ENCODE results near the gene ANP32B. TPM values are rescaled to one million over a fixed set of nuclear protein-coding genes. Genes with fewer than 3 reads are reported as not detected.

Gene ANP32B
- total RNA-seq, 2 experiments from 2014 or later: 178 to 192 TPM

DNA sequence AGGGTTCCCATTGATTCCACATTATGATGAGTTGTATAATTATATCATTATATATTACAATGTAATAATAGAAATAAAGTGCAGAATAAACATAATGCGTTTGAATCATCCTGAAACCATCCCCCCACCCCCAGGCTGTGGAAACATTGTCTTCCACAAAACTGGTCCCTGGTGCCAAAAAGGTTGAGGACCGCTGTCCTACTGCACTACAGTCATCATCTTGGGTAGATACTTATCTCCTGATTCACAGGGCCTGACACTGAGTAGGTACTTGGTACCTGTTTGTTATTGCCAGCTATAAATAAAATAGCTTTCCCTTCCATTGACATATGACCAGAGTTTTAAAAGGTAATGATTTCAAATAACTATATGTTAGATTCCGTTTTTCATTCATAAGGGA is 25.6 kb downstream of the ANP32B start:
- ATAC-seq (ENCODE audit: poor library complexity) (no peak), DNase-seq (no peak)
- peaks cover 52% of the 10 kb centered on the region for H3K4me1 Mint-ChIP-seq (ENCODE audit: low read depth)
- Histone ChIP-seq H3K27me3 (ENCODE audit: control insufficient read depth in 1 of 2, insufficient read depth in 2 of 2, low read length in 2 of 2) (no peaks in the 10 kb centered on the region), H3K4me3 (ENCODE audit: low read length) (no peak overlapping the region), H3K9me3 (ENCODE audit: control insufficient read depth in 1 of 2, insufficient read depth in 1 of 2, low read length in 2 of 2) (no peaks in the 10 kb centered on the region), H3K4me1 (ENCODE audit: insufficient read depth, low read length) (no peaks in the 10 kb centered on the region), H3K36me3 (ENCODE audit: insufficient read depth, low read length) (peaks cover 96% of the 10 kb centered on the region), H3K27ac (ENCODE audit: low read depth in 1 of 2, low read length in 2 of 2) (no peak overlapping the region)
- CTCF ChIA-PET: no interaction called here
- H3K36me3 Mint-ChIP-seq (ENCODE audit: low read depth): peaks cover 96% of the 10 kb centered on the region
- intact Hi-C loops (cut with DNase I, micrococcal nuclease): no loop called here
- H3K4me3 Mint-ChIP-seq: no peak overlapping the region
- H3K9me3 Mint-ChIP-seq: no peaks in the 10 kb centered on the region
- POLR2A ChIA-PET: interaction anchor here (0.7 kb wide), 1 partner anchor 83 kb away, joined by 3 read pairs; no protein-coding TSS in a partner anchor
- no peaks in the 10 kb centered on the region for H3K27me3 Mint-ChIP-seq
- TF ChIP-seq, protein P1, sequence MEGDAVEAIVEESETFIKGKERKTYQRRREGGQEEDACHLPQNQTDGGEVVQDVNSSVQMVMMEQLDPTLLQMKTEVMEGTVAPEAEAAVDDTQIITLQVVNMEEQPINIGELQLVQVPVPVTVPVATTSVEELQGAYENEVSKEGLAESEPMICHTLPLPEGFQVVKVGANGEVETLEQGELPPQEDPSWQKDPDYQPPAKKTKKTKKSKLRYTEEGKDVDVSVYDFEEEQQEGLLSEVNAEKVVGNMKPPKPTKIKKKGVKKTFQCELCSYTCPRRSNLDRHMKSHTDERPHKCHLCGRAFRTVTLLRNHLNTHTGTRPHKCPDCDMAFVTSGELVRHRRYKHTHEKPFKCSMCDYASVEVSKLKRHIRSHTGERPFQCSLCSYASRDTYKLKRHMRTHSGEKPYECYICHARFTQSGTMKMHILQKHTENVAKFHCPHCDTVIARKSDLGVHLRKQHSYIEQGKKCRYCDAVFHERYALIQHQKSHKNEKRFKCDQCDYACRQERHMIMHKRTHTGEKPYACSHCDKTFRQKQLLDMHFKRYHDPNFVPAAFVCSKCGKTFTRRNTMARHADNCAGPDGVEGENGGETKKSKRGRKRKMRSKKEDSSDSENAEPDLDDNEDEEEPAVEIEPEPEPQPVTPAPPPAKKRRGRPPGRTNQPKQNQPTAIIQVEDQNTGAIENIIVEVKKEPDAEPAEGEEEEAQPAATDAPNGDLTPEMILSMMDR (IDR thresholded peaks at IDR 0.05): no peak
- no peak overlapping the region for H3K27ac Mint-ChIP-seq

DNA sequence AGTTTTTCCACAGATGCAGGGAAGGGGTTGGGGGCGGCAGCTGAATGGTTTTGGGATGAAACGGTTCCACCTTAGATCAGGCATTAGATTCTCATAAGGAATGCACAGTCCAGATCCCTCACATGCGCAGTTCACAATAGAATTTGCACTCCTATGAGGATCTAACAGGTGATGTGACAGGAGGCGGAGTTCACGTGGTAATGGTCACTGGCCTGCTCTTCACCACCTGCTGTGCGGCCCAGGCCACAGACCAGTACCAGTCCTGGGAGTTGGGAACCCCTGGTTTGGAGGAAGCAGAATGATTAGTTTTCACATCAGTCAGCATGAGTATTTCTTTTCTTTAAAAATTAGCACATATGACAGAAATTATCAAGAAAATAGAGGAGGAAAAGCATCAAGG is 26.3 kb downstream of the ANP32B start:
- H3K4me3 Mint-ChIP-seq: no peak overlapping the region
- H3K27ac Mint-ChIP-seq: no peak overlapping the region
- H3K9me3 ChIP-seq (ENCODE audit: control insufficient read depth in 1 of 2, insufficient read depth in 1 of 2, low read length in 2 of 2): no peaks in the 10 kb centered on the region
- H3K9me3 Mint-ChIP-seq: no peaks in the 10 kb centered on the region
- no peak for ATAC-seq (ENCODE audit: poor library complexity)
- intact Hi-C loops (cut with DNase I, micrococcal nuclease): no loop called here
- ChIA-PET POLR2A (no interaction called here), CTCF (no interaction called here)
- H3K36me3 Mint-ChIP-seq (ENCODE audit: low read depth): peaks cover 94% of the 10 kb centered on the region
- TF ChIP-seq, protein P1 (IDR thresholded peaks at IDR 0.05): no peak
- no peak overlapping the region for H3K27ac ChIP-seq (ENCODE audit: low read depth in 1 of 2, low read length in 2 of 2)
- no peak overlapping the region for H3K4me3 ChIP-seq (ENCODE audit: low read length)
- DNase-seq: no peak
- H3K27me3 ChIP-seq (ENCODE audit: control insufficient read depth in 1 of 2, insufficient read depth in 2 of 2, low read length in 2 of 2): no peaks in the 10 kb centered on the region
- H3K4me1 Mint-ChIP-seq (ENCODE audit: low read depth): peaks cover 47% of the 10 kb centered on the region
- peaks cover 98% of the 10 kb centered on the region for H3K36me3 ChIP-seq (ENCODE audit: insufficient read depth, low read length)
- no peaks in the 10 kb centered on the region for H3K27me3 Mint-ChIP-seq
- no peaks in the 10 kb centered on the region for H3K4me1 ChIP-seq (ENCODE audit: insufficient read depth, low read length)

DNA sequence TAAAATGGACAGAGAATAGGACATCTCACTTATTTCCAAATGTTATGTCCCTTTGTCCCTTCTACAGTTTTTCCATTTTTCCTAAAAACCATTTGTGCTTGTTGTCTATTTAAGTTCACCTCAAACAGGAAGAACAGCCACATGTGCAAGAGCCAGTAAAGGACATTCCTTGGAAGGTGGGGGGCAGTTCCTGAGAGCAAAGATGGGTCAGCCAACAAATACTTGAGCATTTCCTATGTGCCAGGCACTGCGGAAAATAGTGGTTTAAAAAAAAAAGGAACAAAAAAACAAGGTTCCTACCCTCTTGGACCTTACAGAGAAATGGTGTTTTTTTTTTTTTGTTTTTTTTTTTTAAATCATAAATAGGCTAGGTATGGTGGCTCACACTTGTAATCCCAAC is 26.8 kb downstream of the ANP32B start:
- ChIA-PET POLR2A (no interaction called here), CTCF (no interaction called here)
- Mint-ChIP-seq H3K4me1 (ENCODE audit: low read depth) (peaks cover 44% of the 10 kb centered on the region), H3K27me3 (no peaks in the 10 kb centered on the region), H3K36me3 (ENCODE audit: low read depth) (peaks cover 94% of the 10 kb centered on the region), H3K9me3 (no peaks in the 10 kb centered on the region), H3K27ac (no peak overlapping the region), H3K4me3 (no peak overlapping the region)
- TF ChIP-seq, protein P1 (IDR thresholded peaks at IDR 0.05): no peak
- DNase-seq (no peak), ATAC-seq (ENCODE audit: poor library complexity) (no peak)
- intact Hi-C loops (cut with DNase I, micrococcal nuclease): no loop called here
- Histone ChIP-seq H3K27ac (ENCODE audit: low read depth in 1 of 2, low read length in 2 of 2) (no peak overlapping the region), H3K9me3 (ENCODE audit: control insufficient read depth in 1 of 2, insufficient read depth in 1 of 2, low read length in 2 of 2) (no peaks in the 10 kb centered on the region), H3K27me3 (ENCODE audit: control insufficient read depth in 1 of 2, insufficient read depth in 2 of 2, low read length in 2 of 2) (no peaks in the 10 kb centered on the region), H3K36me3 (ENCODE audit: insufficient read depth, low read length) (peaks cover 98% of the 10 kb centered on the region), H3K4me1 (ENCODE audit: insufficient read depth, low read length) (no peaks in the 10 kb centered on the region), H3K4me3 (ENCODE audit: low read length) (no peak overlapping the region)
